Activated CD4-positive, alpha-beta T cell treated with anti-CD3 and anti-CD28 coated beads for 4 hours (primary cell): ENCODE results near the gene SFT2D1.
"Not testable (repeated sequence)": the region's sequence is repeated elsewhere in the genome, so short reads cannot be mapped to it uniquely, and the experiment has no call there.

ENCODE experiments used
- DNase-seq, 2 donors: peaks; one replicate each; pipeline ENCODE4 v3.0.0-alpha.2; 2020

The SFT2D1 gene

DNA sequence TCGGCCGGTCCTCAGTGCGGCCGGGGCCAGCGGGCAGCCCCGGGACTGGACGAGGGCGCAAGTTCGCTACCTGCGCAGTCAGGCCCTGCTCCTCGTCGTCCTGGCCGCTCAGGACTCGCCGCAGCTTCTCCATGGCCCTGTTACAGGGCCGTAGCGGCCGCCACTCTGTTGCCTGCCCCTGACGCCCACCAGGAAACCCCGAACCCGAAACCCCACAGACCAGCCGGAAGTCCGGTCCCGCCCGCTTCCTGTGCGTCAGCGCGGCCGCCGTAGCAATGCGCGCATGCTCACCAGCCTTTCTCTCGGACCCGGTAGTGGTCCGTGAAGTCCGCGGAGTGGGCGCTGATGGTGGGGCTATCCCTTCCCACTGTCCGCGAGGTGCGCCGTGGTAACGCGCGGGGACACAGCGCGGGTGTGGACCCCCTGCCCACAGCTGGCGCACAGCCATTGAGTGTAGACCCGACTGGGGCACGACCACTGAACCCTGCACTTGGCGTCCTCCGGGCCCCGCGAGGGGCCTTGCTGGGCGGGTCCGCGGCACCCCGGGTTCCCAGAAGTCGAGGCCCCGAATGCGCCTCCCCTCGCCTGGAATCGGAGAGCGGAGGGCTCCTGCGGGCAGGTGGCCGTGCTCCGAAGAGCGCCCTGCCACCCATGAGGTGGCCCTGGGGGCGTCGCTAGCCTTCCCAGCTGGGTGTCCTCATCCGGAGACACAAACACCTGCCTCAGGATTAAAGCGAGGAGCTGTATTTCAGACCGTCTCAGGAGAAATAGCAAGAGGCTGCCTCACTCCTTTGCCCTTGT is at the start of gene SFT2D1:
SFT2D1 (minus strand) TSS at position 197 of the 801 bp plus-strand sequence; CDS start at position 133, 64 bp downstream.
- peak; percentile 60 to 77 for DNase-seq

GRCh38 chr6:166389119-166389518 is 46.8 kb upstream of the SFT2D1 start:
- DNase-seq = no peak

DNA sequence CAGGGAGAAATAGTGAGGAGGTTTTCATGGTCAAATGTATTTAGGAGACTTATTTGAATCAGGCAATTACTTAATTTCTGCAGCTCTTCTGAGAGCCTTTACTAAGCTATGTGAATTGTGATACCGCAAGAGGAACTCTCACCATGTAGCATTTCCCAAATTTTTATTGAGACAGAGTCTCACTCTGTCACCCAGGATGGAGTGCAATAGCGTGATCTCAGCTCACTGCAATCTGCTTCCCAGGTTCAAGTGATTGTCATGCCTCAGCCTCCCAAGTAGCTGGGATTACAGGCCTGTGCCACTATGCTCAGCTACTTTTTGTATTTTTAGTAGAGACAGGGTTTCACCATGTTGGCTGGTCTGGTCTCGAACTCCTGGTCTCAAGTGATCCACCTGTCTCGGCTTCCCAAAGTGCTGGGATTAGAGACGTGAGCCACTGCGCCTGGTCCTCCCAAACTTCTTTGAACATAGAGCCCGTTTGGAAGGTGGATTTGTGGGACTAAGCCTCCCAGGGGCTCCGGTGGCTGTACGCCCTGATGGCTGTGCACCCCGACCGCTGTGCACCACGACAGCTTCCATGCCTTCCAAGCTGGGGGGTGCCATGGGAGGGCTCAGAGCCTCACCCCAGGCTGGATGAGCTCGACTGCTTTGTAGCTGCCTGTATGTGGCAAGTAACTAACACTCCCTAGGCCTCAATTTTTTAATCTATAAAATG is 46.1 kb upstream of the SFT2D1 start:
- DNase-seq = no peak

- DNase-seq = no peak
These were observed 45.4 kb upstream of the SFT2D1 start for GRCh38 chr6:166387642-166388289.

GRCh38 chr6:166387098-166387497 is 44.8 kb upstream of the SFT2D1 start:
- DNase-seq = not testable (repeated sequence)

DNA sequence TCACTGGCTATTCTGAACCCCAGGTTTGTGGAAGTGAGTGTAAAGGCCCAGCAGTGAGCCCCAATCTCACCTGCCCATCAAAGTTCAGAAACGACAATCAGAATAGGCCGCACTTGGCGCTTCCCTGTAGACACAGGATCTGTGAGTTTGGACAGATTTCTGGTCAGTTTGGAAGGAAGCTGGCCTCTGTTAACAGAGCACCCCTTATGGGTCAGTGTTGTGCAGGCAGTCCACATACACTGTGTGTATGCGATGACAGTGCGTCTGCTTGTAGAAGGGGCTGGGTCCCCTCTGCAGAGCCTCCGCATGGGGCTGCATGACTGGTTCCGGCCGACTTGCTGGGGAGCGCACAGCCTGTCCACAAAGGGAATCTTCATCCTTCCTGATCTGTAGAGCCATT is 43.8 kb upstream of the SFT2D1 start:
- no peak for DNase-seq

GRCh38 chr6:166383802-166384363 is 41.5 kb upstream of the SFT2D1 start:
- DNase-seq = peak; percentile 18 to 22

GRCh38 chr6:166382933-166383801 is 40.8 kb upstream of the SFT2D1 start, which contains the start of gene MPC1:
MPC1 (minus strand) TSS chr6:166382940; CDS start chr6:166382876, 64 bp downstream.
- DNase-seq = peak; percentile 90 to 91

DNA sequence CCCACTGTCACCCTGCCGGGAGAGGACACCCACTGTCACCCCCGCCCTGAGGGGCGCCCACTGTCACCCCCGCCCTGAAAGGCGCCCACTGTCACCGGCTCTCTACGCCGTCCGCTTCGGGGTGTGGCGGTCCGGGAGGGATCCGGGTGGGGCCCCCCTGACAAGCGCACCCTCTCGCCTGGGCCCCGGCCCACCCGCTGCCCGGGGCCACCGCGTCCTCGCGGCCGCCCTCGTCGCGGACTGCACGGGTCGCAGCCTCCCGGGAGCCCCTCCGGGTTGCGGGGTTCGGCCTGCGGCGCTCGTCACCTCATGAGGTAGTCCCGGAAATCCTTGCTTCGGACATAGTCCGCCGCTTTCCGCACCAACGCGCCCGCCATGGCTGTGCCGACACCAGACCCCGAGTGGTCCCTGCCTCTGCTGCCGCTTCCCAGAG is 40.2 kb upstream of the SFT2D1 start:
- DNase-seq = no peak

GRCh38 chr6:166381733-166382499 is 39.6 kb upstream of the SFT2D1 start:
- peak; percentile 59 for DNase-seq

- no peak for DNase-seq
These were observed 39.0 kb upstream of the SFT2D1 start for GRCh38 chr6:166381381-166381732.

- no peak for DNase-seq
These were observed 37.5 kb upstream of the SFT2D1 start for GRCh38 chr6:166379800-166380199.

GRCh38 chr6:166379103-166379586 is 36.8 kb upstream of the SFT2D1 start:
- DNase-seq = no peak

DNA sequence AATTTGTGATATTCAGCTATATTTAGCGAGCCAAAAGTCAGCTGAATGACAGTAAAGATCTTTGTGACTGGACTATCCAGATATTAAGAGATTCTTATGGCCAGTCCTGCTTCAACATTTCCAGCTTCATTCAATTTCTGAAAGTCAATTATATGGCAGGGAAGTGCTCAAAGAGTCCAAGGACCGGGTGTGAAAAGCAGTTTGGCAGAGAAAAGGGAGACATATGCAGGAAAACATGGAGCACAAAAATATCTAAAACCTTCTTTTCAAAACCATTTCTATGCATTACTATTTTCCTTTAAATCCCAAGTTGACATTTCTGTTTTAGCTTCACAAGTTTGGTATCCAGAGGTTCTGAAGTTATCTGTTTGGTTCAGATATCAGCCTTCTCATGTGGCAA is 35.4 kb upstream of the SFT2D1 start:
- DNase-seq = no peak

GRCh38 chr6:166375013-166375412 is 32.7 kb upstream of the SFT2D1 start:
- no peak for DNase-seq

- no peak for DNase-seq
These were observed 28.1 kb upstream of the SFT2D1 start for GRCh38 chr6:166370489-166370888.

DNA sequence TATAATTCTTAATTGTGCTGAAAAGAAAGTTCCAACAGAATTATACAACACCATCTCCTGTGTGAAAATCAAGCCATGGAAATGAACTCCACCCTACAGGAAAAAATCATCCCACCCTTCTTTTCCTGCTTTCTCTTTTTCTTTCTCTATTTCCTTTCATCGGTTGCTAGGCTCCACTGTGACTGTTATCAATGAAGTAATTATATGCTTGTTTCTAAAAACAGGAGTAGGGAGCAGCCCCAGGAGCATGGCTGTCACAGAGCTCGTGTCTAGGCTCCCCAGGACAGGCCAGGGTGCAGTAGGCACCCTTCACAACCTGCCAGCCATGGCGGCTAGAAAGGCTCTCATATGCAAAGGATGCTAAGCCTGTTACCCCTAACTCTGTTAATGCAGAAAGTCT is 27.4 kb upstream of the SFT2D1 start:
- no peak for DNase-seq

GRCh38 chr6:166366921-166367320 is 24.6 kb upstream of the SFT2D1 start:
- DNase-seq = no peak

DNA sequence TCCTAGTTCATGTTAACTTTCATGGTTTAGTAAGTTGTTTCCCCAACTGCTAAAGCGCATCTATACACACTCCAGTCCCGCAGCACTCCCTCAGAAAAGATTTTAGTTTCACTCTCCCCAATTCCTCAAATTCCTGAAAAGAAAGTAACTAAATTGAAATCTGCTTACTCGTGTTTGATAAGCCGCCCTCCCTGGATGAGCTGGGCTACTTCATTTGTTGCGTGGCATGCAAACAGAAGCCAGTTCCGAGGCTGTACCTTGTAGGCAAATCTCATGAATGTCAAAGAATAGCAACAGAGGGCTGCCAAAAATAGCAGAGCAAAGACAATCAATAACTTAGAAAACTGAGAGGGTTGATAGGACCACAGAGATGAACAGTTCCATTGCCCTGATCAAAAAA is 23.5 kb upstream of the SFT2D1 start:
- DNase-seq = no peak

GRCh38 chr6:166365221-166365620 is 22.9 kb upstream of the SFT2D1 start:
- DNase-seq = no peak

DNA sequence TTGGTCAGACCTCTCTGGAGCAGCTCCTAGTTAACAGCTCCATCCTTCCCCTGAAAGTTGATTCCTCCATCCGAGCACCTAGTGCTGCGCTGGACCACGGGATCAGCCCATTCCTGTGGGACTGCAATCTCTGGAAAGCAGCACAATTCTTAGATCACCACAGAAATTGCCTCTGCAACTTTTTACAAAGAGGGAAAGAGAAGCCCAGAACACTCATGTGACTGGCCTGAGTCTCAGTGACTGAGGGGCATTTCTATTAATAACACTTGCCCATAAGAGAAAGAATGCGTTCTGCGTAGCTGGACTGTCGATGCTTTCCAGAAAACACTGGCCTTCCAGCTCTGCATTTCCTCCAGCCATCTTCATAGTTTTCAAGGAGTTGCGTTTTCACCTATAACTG is 22.1 kb upstream of the SFT2D1 start:
- DNase-seq = no peak
